ACC112 (cell line): ENCODE measurements around the gene IL19.

Experiments
- H2AFZ ChIP-seq: fragments of 200-600 bp; sonication (generic); one replicate; pipeline ENCODE4 v1.6.0; 2017; ENCODE audit warnings: antibody characterized with exemption, low read length; ENCODE audit not compliant: unreplicated experiment
- H3K27ac ChIP-seq: fragments of 200-600 bp; sonication (generic); 2 replicates; pipeline ENCODE4 v1.5.1; 2014; ENCODE audit warnings: low read depth, mild to moderate bottlenecking, antibody characterized with exemption, low read length, moderate library complexity
- H3K27me3 ChIP-seq: fragments of 200-600 bp; sonication (generic); 2 replicates; pipeline ENCODE4 v1.6.1; 2014; ENCODE audit warnings: mild to moderate bottlenecking, antibody characterized with exemption, low read length, moderate library complexity, mixed read lengths; ENCODE audit not compliant: insufficient read depth
- H3K36me3 ChIP-seq: fragments of 200-600 bp; sonication (generic); 2 replicates; pipeline ENCODE4 v1.6.1; 2016; ENCODE audit warnings: mild to moderate bottlenecking, antibody characterized with exemption, low read length, moderate library complexity, mixed read lengths; ENCODE audit not compliant: insufficient read depth
- H3K4me1 ChIP-seq: fragments of 200-600 bp; sonication (generic); one replicate; pipeline ENCODE4 v1.6.1; 2016; ENCODE audit warnings: low read length, mixed read lengths; ENCODE audit not compliant: insufficient read depth, unreplicated experiment, control insufficient read depth
- H3K4me3 ChIP-seq: fragments of 200-600 bp; sonication (generic); 2 replicates; pipeline ENCODE4 v1.5.1; 2014; ENCODE audit warnings: mild to moderate bottlenecking, low read depth, low read length
- H3K79me2 ChIP-seq: fragments of 200-600 bp; sonication (generic); one replicate; pipeline ENCODE4 v1.6.0; 2016; ENCODE audit warnings: low read length; ENCODE audit not compliant: control insufficient read depth, unreplicated experiment, insufficient read depth

Gene IL19

GRCh38 chr1:206875752-206876377 is 105.3 kb downstream of the IL19 start:
- Histone ChIP-seq H3K36me3 (no peaks in the 10 kb centered on the region; the same call in 1 of the 2 replicates), H3K4me1 (no peaks in the 10 kb centered on the region), H3K79me2 (no peaks in the 10 kb centered on the region), H2AFZ (no peak overlapping the region), H3K27me3 (peaks cover 18% of the 10 kb centered on the region; the same call in 1 of the 2 replicates), H3K27ac (no peak overlapping the region), H3K4me3 (no peak overlapping the region)

- Histone ChIP-seq H2AFZ (no peak overlapping the region), H3K79me2 (no peaks in the 10 kb centered on the region), H3K27ac (no peak overlapping the region), H3K4me1 (no peaks in the 10 kb centered on the region), H3K36me3 (no peaks in the 10 kb centered on the region; the same call in 1 of the 2 replicates), H3K4me3 (no peak overlapping the region), H3K27me3 (peaks cover 11% of the 10 kb centered on the region; the same call in 1 of the 2 replicates)
These were observed 107.9 kb downstream of the IL19 start for GRCh38 chr1:206878456-206878855.

GRCh38 chr1:206880314-206880713 is 109.7 kb downstream of the IL19 start:
- Histone ChIP-seq H3K4me3 (no peak overlapping the region), H3K36me3 (no peaks in the 10 kb centered on the region; the same call in 1 of the 2 replicates), H3K79me2 (no peaks in the 10 kb centered on the region), H2AFZ (no peak overlapping the region), H3K27me3 (peaks cover 8% of the 10 kb centered on the region; the same call in 1 of the 2 replicates), H3K27ac (no peak overlapping the region), H3K4me1 (no peaks in the 10 kb centered on the region)

GRCh38 chr1:206882555-206882954 is 112.0 kb downstream of the IL19 start:
- Histone ChIP-seq H3K79me2 (no peaks in the 10 kb centered on the region), H3K27me3 (no peaks in the 10 kb centered on the region), H3K4me3 (no peak overlapping the region), H3K4me1 (peaks cover 6% of the 10 kb centered on the region), H3K27ac (no peak overlapping the region), H3K36me3 (no peaks in the 10 kb centered on the region), H2AFZ (no peak overlapping the region)

- no peak overlapping the region for H3K4me3 ChIP-seq
- no peaks in the 10 kb centered on the region for H3K27me3 ChIP-seq
- no peak overlapping the region for H3K27ac ChIP-seq
- no peak overlapping the region for H2AFZ ChIP-seq
- no peaks in the 10 kb centered on the region for H3K36me3 ChIP-seq
- H3K4me1 ChIP-seq, result peaks cover 12% of the 10 kb centered on the region
- no peaks in the 10 kb centered on the region for H3K79me2 ChIP-seq
These were observed 112.6 kb downstream of the IL19 start for GRCh38 chr1:206883160-206883559.

- Histone ChIP-seq H3K27me3 (no peaks in the 10 kb centered on the region), H2AFZ (no peak overlapping the region), H3K27ac (no peak overlapping the region), H3K4me3 (no peak overlapping the region), H3K4me1 (peaks cover 13% of the 10 kb centered on the region), H3K36me3 (no peaks in the 10 kb centered on the region), H3K79me2 (no peaks in the 10 kb centered on the region)
These were observed 113.3 kb downstream of the IL19 start for GRCh38 chr1:206883876-206884275.

GRCh38 chr1:206885341-206886060 is 114.9 kb downstream of the IL19 start:
- H3K27me3 ChIP-seq, result no peaks in the 10 kb centered on the region

GRCh38 chr1:206886831-206887230 is 116.3 kb downstream of the IL19 start:
- Histone ChIP-seq H2AFZ (no peak overlapping the region), H3K79me2 (no peaks in the 10 kb centered on the region), H3K36me3 (no peaks in the 10 kb centered on the region), H3K4me3 (no peak overlapping the region), H3K27me3 (no peaks in the 10 kb centered on the region), H3K27ac (no peak overlapping the region), H3K4me1 (peaks cover 36% of the 10 kb centered on the region)

More at GRCh38 chr1:206885341-206886060, 114.9 kb downstream of the IL19 start:
- Histone ChIP-seq H3K79me2 (no peaks in the 10 kb centered on the region), H3K4me3 (no peak overlapping the region), H3K4me1 (peaks cover 23% of the 10 kb centered on the region), H3K27ac (peak overlapping the region; percentile 30), H2AFZ (no peak overlapping the region), H3K36me3 (no peaks in the 10 kb centered on the region)

- H3K27me3 ChIP-seq, result no peaks in the 10 kb centered on the region
- H3K4me1 ChIP-seq, result peaks cover 43% of the 10 kb centered on the region
- H3K36me3 ChIP-seq, result no peaks in the 10 kb centered on the region
- H3K79me2 ChIP-seq, result no peaks in the 10 kb centered on the region
- no peak overlapping the region for H2AFZ ChIP-seq
- H3K4me3 ChIP-seq, result no peak overlapping the region
- no peak overlapping the region for H3K27ac ChIP-seq
These were observed 117.1 kb downstream of the IL19 start for GRCh38 chr1:206887701-206888100.

GRCh38 chr1:206890125-206891060 is 119.8 kb downstream of the IL19 start:
- Histone ChIP-seq H2AFZ (no peak overlapping the region), H3K27ac (peak overlapping the region; percentile 94), H3K4me3 (peak overlapping the region; percentile 32; the same call in 1 of the 2 replicates), H3K79me2 (no peaks in the 10 kb centered on the region), H3K4me1 (peaks cover 58% of the 10 kb centered on the region), H3K27me3 (no peaks in the 10 kb centered on the region), H3K36me3 (no peaks in the 10 kb centered on the region)
